Lung (tissue), 10 donors: ENCODE measurements around the gene WASHC1. TPM values are rescaled to one million over a fixed set of nuclear protein-coding genes. Genes with fewer than 3 reads are reported as not detected.
"Not testable (repeated sequence)": the region's sequence is repeated elsewhere in the genome, so short reads cannot be mapped to it uniquely, and the experiment has no call there.

Experiments used
- ATAC-seq: fragments of 200-7000 bp; cut with Tn5 transposase; one replicate; pipeline ENCODE4 v1.9.1; 2020; ENCODE audit warnings: moderate number of reproducible peaks; ENCODE audit not compliant: insufficient read depth, low FRiP score
- DNase-seq, 3 donors: peaks; one replicate each; pipeline ENCODE4 v3.0.0-alpha.2; 2013 to 2017
- H3K27ac ChIP-seq, 2 donors: one replicate each; pipeline ENCODE4 v1.5.1; 2013; ENCODE audit warnings: mild to moderate bottlenecking in 2 of 2, moderate library complexity in 2 of 2, control low read depth in 1 of 2, inconsistent platforms in 1 of 2, low read depth in 1 of 2, low read length in 1 of 2
- H3K27me3 ChIP-seq, 3 donors: one replicate each; pipeline ENCODE4 v1.5.1; 2013; ENCODE audit warnings: low read length in 2 of 3; ENCODE audit not compliant: control insufficient read depth in 3 of 3, insufficient read depth in 3 of 3
- H3K36me3 ChIP-seq, 4 donors: one replicate each; pipeline ENCODE4 v1.5.1; 2013; ENCODE audit warnings: low read length in 4 of 4, mild to moderate bottlenecking in 1 of 4, moderate library complexity in 1 of 4; ENCODE audit not compliant: control insufficient read depth in 4 of 4, insufficient read depth in 4 of 4
- H3K4me1 ChIP-seq, 5 donors: one replicate each; pipeline ENCODE4 v1.5.1; 2013; ENCODE audit warnings: low read length in 5 of 5, mild to moderate bottlenecking in 2 of 5, moderate library complexity in 1 of 5; ENCODE audit not compliant: control insufficient read depth in 5 of 5, insufficient read depth in 5 of 5
- H3K4me3 ChIP-seq: one replicate; pipeline ENCODE4 v1.5.1; 2013; ENCODE audit warnings: mild to moderate bottlenecking, control low read depth, moderate library complexity
- H3K9ac ChIP-seq, 2 donors: one replicate each; pipeline ENCODE4 v1.5.1; 2013; ENCODE audit warnings: low read length in 2 of 2, control low read depth in 1 of 2; ENCODE audit not compliant: insufficient read depth in 1 of 2
- H3K9me3 ChIP-seq, 4 donors: one replicate each; pipeline ENCODE4 v1.5.1; 2013; ENCODE audit warnings: low read length in 3 of 4, mild to moderate bottlenecking in 1 of 4, moderate library complexity in 1 of 4; ENCODE audit not compliant: control insufficient read depth in 4 of 4, insufficient read depth in 3 of 4
- WGBS, 2 donors: extraction: QIAGEN DNeasy Blood & Tissue Kit; methylation state at CpG; one replicate each; pipeline ENCODE4 v1.1.7; 2013; 5-methylcytosine and 5-hydroxymethylcytosine counted together
- polyA plus RNA-seq, 2 donors: library from polyadenylated mRNA; stranded (reverse); fragments of 200-250 nt; gene quantifications; one replicate each; pipeline ENCODE4 v1.2.1, GENCODE V29; 2013
- total RNA-seq, 2 donors: library from RNA; depleted of rRNA in 1 of 2; stranded (reverse); fragments of >200 nt in 1 of 2; gene quantifications; one replicate each; pipeline ENCODE4 v1.2.1, GENCODE V29; 2014 to 2021
- donor health status: Bipolar disorder and iron deficiency.
- donor health status: healthy.
- donor health status: DM: yes; HTN: yes; CAD: no.

WASHC1 gene
- total and polyA plus RNA-seq, 4 donors: 13.7 to 24.7 (median 21.6) TPM

DNA sequence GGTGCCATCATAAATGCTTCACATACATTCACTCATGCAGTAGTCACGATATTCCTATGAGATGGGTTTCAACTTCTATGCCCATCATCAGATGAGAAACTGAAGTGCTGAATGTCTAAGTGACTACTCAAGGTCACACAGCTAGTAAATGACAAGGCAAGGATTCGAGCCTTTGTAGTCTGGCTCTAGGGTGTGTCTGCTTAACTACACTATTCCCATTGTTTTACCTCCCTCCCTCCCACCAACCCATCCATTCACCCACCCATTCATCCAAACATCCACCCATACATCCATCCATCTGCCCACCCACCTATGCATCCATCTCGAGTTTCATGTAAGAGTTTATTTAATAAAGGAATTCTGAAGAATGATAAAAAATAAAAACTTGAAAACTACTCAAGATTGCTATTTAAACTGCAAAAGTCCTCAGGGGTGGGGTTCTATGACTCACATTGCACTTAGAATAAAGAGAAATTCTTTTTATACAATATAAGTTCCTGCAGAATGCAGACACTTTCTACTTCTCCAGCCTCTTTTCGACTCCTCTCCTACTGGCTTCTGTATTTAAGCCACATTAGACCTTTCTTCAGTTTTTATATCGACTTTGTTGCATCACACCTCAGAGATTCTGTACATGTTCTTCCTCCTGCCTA lies 19.1 kb upstream of the WASHC1 start:
- not testable (repeated sequence) for ATAC-seq, H3K4me3 ChIP-seq, H3K4me1 ChIP-seq, H3K27me3 ChIP-seq, H3K9me3 ChIP-seq, H3K9ac ChIP-seq, H3K27ac ChIP-seq, DNase-seq, H3K36me3 ChIP-seq
- 53 to 54% methylated on average over 5 of the region's 5 CpGs for WGBS, 2 donors

DNA sequence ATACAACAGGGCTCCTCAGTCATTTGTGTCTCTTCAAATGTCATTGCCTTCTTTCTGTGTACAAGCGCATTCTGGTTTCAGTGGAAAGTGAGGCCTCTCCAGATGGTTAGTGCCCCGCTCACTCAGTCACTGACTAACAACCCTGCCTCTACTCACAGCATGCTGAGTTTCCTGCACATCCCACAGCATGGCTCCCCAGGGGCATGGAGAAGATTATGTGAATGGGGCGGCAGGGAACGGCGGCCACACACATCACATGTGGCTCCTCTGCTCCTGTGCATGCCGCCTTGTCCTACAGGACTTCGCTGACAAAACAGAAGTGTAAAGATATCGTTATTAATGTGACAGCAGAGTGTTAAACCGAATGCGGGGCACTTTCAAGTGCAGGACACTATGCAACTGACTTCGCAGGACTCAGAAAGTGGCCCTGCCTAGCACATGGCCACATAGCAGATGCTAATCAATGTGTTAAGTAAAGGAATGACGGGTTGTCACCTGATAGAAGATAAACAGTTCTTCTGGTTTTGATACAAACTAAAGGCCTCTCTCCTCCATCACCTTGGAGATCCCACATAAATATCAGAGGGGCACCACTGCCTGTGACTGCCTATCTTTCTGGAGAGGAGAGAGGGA lies 17.5 kb upstream of the WASHC1 start:
- not testable (repeated sequence) for DNase-seq, H3K9me3 ChIP-seq, H3K4me3 ChIP-seq, H3K36me3 ChIP-seq, H3K27ac ChIP-seq, H3K9ac ChIP-seq, ATAC-seq, H3K4me1 ChIP-seq, H3K27me3 ChIP-seq
- WGBS, 2 donors: 87 to 91% methylated on average over 7 to 11 of the region's 12 CpGs

DNA sequence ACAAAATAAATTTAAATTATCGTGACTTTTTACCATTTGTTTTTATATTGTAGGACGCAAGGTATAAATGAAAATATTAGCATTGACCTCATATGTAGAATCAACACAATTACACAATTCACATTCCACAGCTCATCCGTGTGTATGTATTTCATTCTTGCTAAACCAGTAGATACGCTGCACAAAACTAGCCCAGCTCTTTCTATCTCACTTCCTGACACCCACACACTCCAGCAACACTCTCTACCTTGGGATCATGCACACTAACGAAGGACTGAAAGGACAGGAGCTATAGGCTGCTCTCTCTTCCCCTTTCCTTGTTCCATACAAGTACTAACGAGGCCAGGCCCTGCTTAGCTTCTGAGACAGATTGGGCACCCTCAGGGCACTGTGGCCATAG lies 16.9 kb upstream of the WASHC1 start:
- 66 to 71% methylated on average over 6 of the region's 6 CpGs for WGBS, 2 donors
- H3K27ac ChIP-seq, H3K9me3 ChIP-seq, H3K27me3 ChIP-seq, ATAC-seq, H3K4me3 ChIP-seq, H3K9ac ChIP-seq, DNase-seq, H3K4me1 ChIP-seq, H3K36me3 ChIP-seq: not testable (repeated sequence)

DNA sequence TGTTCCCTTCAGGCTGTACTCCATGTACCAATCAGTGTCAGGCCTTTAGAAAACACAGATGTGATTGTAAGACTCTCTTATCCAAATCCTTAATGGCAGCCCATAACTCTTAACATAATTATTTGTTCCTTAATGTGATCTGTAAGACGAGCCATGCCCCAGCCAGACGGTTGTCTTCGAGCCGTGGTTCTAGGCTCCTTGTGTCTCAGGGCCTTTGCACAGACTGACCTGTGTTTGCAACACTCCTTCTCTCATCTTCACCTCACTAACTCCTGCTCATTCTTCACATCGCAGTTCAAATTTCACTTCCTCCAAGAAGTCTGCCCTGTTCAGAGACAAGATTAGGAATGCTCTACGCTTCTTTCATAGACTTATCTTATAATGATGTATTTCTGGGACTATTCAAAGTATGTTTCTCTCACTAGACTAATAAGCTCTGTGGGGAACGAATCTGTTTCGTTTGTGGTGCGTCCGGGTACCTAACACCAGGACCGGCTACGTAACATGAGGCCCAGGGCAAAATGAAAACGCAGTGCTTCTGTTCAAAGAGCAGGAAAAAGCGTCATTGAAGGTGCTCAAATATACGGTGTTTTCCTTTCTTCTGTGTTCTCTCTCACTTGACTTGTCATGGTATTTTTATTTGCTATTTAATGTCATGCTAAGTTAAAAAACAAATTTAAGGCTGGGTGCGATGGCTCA lies 16.1 kb upstream of the WASHC1 start:
- not testable (repeated sequence) for H3K36me3 ChIP-seq, DNase-seq, H3K27me3 ChIP-seq, H3K4me3 ChIP-seq, H3K9me3 ChIP-seq, H3K4me1 ChIP-seq, H3K9ac ChIP-seq, H3K27ac ChIP-seq, ATAC-seq
- WGBS, 2 donors: 91 to 93% methylated on average over 13 to 14 of the region's 16 CpGs

DNA sequence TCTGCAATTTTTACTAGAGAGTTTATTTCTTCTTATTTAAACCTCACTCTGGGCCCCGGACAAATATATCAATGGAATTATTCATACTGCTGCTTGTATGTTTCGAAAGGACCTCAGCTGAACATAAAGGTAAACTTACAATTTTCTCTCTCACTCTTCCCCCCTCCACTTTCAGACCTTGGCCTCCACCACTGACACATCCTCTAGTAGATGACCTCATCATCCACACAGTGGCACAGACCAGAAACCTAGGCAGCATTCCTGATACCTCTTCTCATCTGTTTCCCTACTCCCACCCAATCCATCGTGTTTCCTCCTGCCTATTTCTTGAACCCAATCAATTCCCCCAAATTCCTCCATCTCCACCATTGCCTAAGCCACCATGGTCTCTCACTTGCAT lies 15.2 kb upstream of the WASHC1 start:
- not testable (repeated sequence) for H3K9me3 ChIP-seq, H3K9ac ChIP-seq, H3K27me3 ChIP-seq, H3K36me3 ChIP-seq, H3K4me1 ChIP-seq, H3K4me3 ChIP-seq, ATAC-seq, H3K27ac ChIP-seq, DNase-seq
- 76 to 82% methylated on average over 3 of the region's 3 CpGs for WGBS, 2 donors

DNA sequence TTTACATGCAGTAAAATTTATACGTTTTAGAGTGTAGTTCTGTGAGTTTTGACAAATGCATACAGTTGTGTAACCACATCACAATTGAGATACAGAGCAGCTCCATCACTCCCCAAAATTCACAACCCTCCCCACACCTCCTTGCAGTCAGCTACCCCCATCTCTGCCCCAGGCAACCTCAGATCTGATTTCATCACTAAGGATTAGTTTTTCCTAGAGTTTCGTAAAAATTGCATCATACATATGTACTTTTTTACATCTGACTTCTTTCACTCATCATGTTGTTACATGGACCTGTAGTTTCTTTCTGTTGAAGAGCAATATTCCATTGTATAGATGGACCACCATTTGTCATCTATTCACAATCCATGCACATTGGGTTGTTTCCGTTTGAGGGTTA lies 14.4 kb upstream of the WASHC1 start:
- WGBS, 2 donors: 81 to 82% methylated on average over 3 of the region's 3 CpGs

DNA sequence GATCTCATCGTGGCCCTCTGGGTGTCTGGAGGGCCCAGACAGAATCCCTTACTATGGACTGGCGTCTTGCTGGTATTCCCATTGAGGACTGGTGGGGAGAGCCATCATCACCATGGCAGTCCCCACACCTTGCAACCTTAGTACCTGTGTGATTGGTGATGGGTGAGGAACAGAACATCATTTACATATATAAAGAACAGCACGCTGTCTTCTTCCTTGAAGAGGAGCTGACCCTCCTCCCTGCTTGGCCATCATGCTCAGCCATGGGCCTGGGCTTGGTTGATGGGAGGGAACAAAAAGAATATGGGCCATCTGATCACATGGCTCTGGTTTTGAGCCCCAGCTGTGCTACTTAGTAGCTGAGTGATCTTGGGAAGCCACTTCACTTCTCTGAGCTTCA lies 13.9 kb upstream of the WASHC1 start:
- not testable (repeated sequence) for H3K36me3 ChIP-seq, H3K4me1 ChIP-seq, H3K27ac ChIP-seq, H3K4me3 ChIP-seq, H3K9ac ChIP-seq, ATAC-seq, H3K9me3 ChIP-seq, DNase-seq, H3K27me3 ChIP-seq
- WGBS, 2 donors: 84 to 100% methylated on average over 3 of the region's 3 CpGs

More for the DNA sequence above, 14.4 kb upstream of the WASHC1 start:
- H3K9me3 ChIP-seq, H3K4me3 ChIP-seq, H3K27ac ChIP-seq, ATAC-seq, H3K9ac ChIP-seq, H3K4me1 ChIP-seq, H3K36me3 ChIP-seq, DNase-seq, H3K27me3 ChIP-seq: not testable (repeated sequence)

DNA sequence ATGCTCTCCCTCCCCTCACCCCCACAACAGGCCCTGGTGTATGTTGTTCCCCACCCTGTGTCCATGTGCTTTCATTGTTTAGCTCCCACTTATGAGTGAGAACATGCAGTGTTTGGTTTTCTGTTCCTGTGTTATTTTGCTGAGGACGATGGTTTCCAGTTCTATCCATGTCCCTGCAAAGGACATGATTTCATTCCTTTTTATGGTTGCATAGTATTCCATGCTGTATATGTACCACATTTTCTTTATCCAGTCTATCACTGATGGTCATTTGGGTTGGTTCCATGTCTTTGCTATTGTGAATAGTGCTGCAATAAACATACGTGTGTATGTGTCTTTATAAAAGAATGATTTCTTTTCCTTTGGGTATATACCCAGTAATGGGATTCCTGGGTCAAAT lies 12.6 kb upstream of the WASHC1 start:
- not testable (repeated sequence) for H3K27ac ChIP-seq, H3K36me3 ChIP-seq, H3K9me3 ChIP-seq, DNase-seq, H3K9ac ChIP-seq, H3K4me1 ChIP-seq, H3K4me3 ChIP-seq, ATAC-seq, H3K27me3 ChIP-seq
- WGBS, 2 donors: 86 to 92% methylated on average over 2 of the region's 2 CpGs
